HCT116 (cell line): ENCODE results near the gene GAMT.

Experiments used
- CTCF ChIP-seq, 3 experiments: fragments of 200-600 bp in 1 of 3; sonication (generic) in 1 of 3; IDR thresholded peaks in 2 of 3; conservative IDR thresholded peaks in 1 of 3; 2 replicates each; pipeline ENCODE4 v1.5.1; 2012 to 2017; ENCODE audit warnings: low read depth in 2 of 3, low read length in 2 of 3, antibody characterized with exemption in 1 of 3, borderline replicate concordance in 1 of 3, control low read depth in 1 of 3, mild to moderate bottlenecking in 1 of 3, mixed read lengths in 1 of 3, mixed run types in 1 of 3, moderate library complexity in 1 of 3; ENCODE audit not compliant: insufficient read depth in 1 of 3
- POLR2A ChIP-seq: IDR thresholded peaks from 2 replicates; pipeline ENCODE4 v1.7.0; 2011; ENCODE audit warnings: borderline replicate concordance; ENCODE audit not compliant: insufficient read depth, insufficient read length; ENCODE audit errors: extremely low read depth
- POLR2AphosphoS5 ChIP-seq: IDR thresholded peaks from 2 replicates; pipeline ENCODE4 v1.6.1; 2011; ENCODE audit warnings: mild to moderate bottlenecking, low read depth, low read length, moderate library complexity
- SIN3A ChIP-seq: IDR thresholded peaks from 2 replicates; pipeline ENCODE4 v1.6.1; 2012; ENCODE audit warnings: low read depth

DNA sequence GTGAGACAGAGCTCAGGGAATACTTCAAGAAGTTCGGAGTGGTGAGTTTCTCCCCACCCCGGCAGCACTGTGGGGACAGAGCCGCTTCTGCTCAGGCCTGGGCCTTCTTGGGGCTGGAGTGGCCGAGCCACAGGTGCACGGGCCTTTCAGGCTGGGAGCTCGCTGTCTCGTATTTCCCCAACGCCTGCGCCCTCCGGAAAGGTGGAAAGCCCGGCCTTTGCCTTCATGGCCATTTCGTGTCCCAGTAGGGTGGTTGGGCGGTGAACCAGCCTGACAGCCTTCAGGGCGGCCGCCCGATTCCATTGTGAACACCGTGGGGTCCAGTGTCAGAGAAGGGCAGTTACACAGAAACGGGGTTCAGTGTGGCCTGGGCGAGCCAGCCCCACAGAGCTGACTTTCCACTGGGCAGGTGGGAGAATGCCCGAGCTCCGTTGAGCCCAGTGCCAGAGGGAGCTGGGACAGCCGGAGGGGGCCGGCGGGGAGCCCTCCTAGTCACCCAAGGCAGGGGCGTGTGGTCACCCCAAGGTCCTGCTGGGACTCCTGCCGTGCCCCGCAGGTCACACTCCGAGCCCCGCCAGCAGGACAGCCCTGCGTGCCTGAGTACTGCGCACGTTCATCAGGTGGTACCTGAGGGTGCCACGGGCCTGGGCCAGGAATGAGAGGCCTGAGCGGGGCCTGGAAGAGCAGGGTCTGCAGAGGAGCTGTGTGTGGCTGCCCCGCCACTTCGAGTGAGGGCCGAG lies 20.0 kb upstream of the GAMT start:
- no peak for TF ChIP-seq CTCF (IDR thresholded peaks at IDR 0.05 in 2 of 3, conservative IDR thresholded peaks at IDR 0.05 in 1 of 3; ENCODE audit: borderline replicate concordance in 1 of 3, insufficient read depth in 1 of 3, low read depth in 2 of 3, low read length in 2 of 3)
- TF ChIP-seq POLR2AphosphoS5: no peak
- no peak for TF ChIP-seq SIN3A
- TF ChIP-seq POLR2A: no peak
